Right renal pelvis (tissue), 4 donors: ENCODE data around the gene NOTCH3. TPM values are rescaled to one million over a fixed set of nuclear protein-coding genes. Genes with fewer than 3 reads are reported as not detected.

Experiments used
- DNase-seq, 4 donors: peaks; one replicate each; pipeline ENCODE4 v3.0.0-alpha.2; 2013; ENCODE audit warnings: low read depth in 4 of 4, low spot score in 3 of 4, missing footprints in 1 of 4
- polyA plus RNA-seq, 4 donors: library from polyadenylated mRNA; unstranded; fragments of 120-200 nt; gene quantifications; one replicate each; pipeline ENCODE4 v1.2.1, GENCODE V29; 2013; ENCODE audit not compliant: insufficient read length in 4 of 4

NOTCH3 gene
- polyA plus RNA-seq, 4 donors, result 92.8 to 131 (median 98.9) TPM

- DNase-seq, result no peak
Observed at GRCh38 chr19:15110418-15110815, 90.4 kb downstream of the NOTCH3 start.

- no peak for DNase-seq
Observed at GRCh38 chr19:15109768-15110417, 90.9 kb downstream of the NOTCH3 start.

Other genes with a start within 250 kb of the NOTCH3 start
- under 1 TPM; 0.35 to 0.60 (median 0.50) TPM for gene SLC1A6, start 221.1 kb downstream of the NOTCH3 start, polyA plus RNA-seq
- gene CASP14, start 151.5 kb downstream of the NOTCH3 start, polyA plus RNA-seq, result under 1 TPM in 2 of 4 donors, not detected in 2; 0.03 to 0.06 TPM
- under 1 TPM in 3 of 4 donors, not detected in 1; 0.03 to 0.06 (median 0.04) TPM for gene OR1I1, start 118.8 kb downstream of the NOTCH3 start, polyA plus RNA-seq
- gene SYDE1, start 93.6 kb downstream of the NOTCH3 start, polyA plus RNA-seq, result 10 to 100 TPM; 18.2 to 25.0 (median 19.5) TPM
- gene EPHX3, start 31.5 kb upstream of the NOTCH3 start, polyA plus RNA-seq, result 1 to 10 TPM; 4.1 to 6.6 (median 5.3) TPM
- gene BRD4, start 131.5 kb upstream of the NOTCH3 start, polyA plus RNA-seq, result 10 to 100 TPM; 48.5 to 60.5 (median 49.2) TPM
- gene AKAP8, start 178.8 kb upstream of the NOTCH3 start, polyA plus RNA-seq, result 10 to 100 TPM; 25.5 to 30.5 (median 28.7) TPM
- gene AKAP8L, start 218.0 kb upstream of the NOTCH3 start, polyA plus RNA-seq, result 100 to 1,000 TPM in 3 of 4 donors, 10 to 100 TPM in 1; 99.9 to 109 (median 106) TPM
- 10 to 100 TPM; 31.2 to 43.2 (median 31.8) TPM for gene WIZ, start 249.0 kb upstream of the NOTCH3 start, polyA plus RNA-seq